ENCODE measurements around the gene HAUS7. TPM values are rescaled to one million over a fixed set of nuclear protein-coding genes. Genes with fewer than 3 reads are reported as not detected.

The HAUS7 gene
- total and polyA plus RNA-seq, 12 donors = 12.7 to 45.3 (median 19.2) TPM

DNA sequence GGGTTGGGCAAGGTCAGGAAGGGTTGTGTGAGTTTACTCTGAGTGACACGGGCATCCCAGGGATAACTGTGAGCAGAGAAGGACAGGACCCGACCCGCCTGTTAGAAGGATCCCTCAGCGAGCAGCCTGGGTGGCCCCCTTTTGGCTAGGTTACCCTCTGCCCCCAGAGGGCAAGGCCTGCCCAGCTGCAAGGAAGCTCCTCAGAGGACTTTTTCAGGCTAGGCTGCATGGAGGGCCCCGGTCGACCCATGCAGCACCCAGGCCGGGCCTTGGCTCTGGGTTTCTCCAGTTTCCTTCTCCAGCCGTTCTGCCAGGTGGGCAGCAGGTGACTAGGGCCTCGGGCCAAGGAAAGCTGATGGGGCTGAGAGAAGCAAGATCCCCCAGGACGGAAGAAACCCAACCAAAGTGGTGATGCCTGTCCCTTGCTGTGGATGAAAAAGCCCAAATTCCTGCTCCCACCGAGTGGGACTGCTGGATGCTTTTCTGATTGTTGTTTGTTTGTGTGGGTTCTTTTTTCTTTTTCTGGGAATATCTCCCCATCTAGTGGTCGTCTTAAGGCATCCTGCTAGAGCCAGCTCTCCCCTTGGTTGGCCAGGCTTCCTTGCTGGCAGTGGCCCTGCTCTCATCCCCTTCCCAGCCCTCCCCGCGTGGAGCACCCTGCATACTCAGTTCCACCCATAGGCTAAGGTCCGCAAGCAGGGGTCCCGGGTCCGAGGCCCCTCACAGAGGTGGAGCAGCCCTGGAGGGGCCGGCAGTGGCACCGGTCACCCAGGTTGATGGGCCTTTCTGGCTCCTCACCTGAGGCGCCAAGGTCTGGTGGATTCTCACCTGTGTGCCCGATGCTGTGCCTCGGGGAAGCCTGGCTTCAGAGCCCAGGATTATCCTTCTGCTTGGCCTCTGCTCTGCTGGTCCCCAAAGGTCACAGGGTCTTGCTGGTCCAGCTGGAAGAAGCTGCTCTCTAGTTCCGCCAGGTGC, 57.3 kb downstream of the HAUS7 start:
- 82% methylated on average over 20 to 23 of the region's 23 CpGs for WGBS, 2 donors
- Histone ChIP-seq H3K9me3 (no peaks in the 10 kb centered on the region), H3K36me3 (no peaks in the 10 kb centered on the region), H3K27ac (peak overlapping the region in 1 of 10 donors; percentile 25), H3K4me3 (peak overlapping the region in 6 of 10 donors; percentile 46 to 61 (median 56)), H3K27me3 (peaks cover 0 to 18% (median 0%) of the 10 kb centered on the region in 7 donors), H3K4me1 (peaks cover 0 to 17% (median 0%) of the 10 kb centered on the region in 9 donors)
- DNase-seq (no peak), ATAC-seq (no peak)
- TF ChIP-seq, protein P1, sequence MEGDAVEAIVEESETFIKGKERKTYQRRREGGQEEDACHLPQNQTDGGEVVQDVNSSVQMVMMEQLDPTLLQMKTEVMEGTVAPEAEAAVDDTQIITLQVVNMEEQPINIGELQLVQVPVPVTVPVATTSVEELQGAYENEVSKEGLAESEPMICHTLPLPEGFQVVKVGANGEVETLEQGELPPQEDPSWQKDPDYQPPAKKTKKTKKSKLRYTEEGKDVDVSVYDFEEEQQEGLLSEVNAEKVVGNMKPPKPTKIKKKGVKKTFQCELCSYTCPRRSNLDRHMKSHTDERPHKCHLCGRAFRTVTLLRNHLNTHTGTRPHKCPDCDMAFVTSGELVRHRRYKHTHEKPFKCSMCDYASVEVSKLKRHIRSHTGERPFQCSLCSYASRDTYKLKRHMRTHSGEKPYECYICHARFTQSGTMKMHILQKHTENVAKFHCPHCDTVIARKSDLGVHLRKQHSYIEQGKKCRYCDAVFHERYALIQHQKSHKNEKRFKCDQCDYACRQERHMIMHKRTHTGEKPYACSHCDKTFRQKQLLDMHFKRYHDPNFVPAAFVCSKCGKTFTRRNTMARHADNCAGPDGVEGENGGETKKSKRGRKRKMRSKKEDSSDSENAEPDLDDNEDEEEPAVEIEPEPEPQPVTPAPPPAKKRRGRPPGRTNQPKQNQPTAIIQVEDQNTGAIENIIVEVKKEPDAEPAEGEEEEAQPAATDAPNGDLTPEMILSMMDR (IDR thresholded peaks at IDR 0.05) = peak in 1 of 9 donors; percentile 12
- intact Hi-C loops (cut with DNase I) = no loop called here

GRCh38 chrX:153411988-153412574, 58.3 kb downstream of the HAUS7 start:
- H3K4me1 ChIP-seq = peaks cover 0 to 17% (median 0%) of the 10 kb centered on the region in 9 donors
- H3K36me3 ChIP-seq = no peaks in the 10 kb centered on the region
- intact Hi-C loops (cut with DNase I) = no loop called here
- ATAC-seq = no peak
- peak overlapping the region in 3 of 10 donors; percentile 14 to 48 (median 22) for H3K27ac ChIP-seq
- H3K4me3 ChIP-seq = peak overlapping the region; percentile 35 to 61 (median 56)
- H3K9me3 ChIP-seq = no peaks in the 10 kb centered on the region
- 49 to 63% methylated on average over 17 of the region's 17 CpGs for WGBS, 2 donors
- TF ChIP-seq, protein P1 (IDR thresholded peaks at IDR 0.05) = no peak
- peaks cover 0 to 18% (median 0%) of the 10 kb centered on the region in 7 donors for H3K27me3 ChIP-seq
- DNase-seq = no peak

GRCh38 chrX:153411255-153411987, 59.0 kb downstream of the HAUS7 start, which contains the start of gene ZFP92:
Gene ZFP92, plus strand, starts transcription at chrX:153411472. Its CDS starts 6,851 bp downstream, at chrX:153418323.
- peak; percentile 59 to 75 (median 64) for ATAC-seq
- H3K4me1 ChIP-seq = peaks cover 0 to 12% (median 0%) of the 10 kb centered on the region in 9 donors

More at GRCh38 chrX:153411255-153411987, 59.0 kb downstream of the HAUS7 start, which contains the start of gene ZFP92:
- H3K27me3 ChIP-seq = peaks cover 0 to 12% (median 0%) of the 10 kb centered on the region in 7 donors
- intact Hi-C loops (cut with DNase I) = no loop called here
- TF ChIP-seq, protein P1 (IDR thresholded peaks at IDR 0.05) = no peak
- H3K27ac ChIP-seq = peak within 1 kb of the TSS in 5 of 10 donors; percentile 14 to 48 (median 22)
- no peaks in the 10 kb centered on the region for H3K9me3 ChIP-seq
- no peaks in the 10 kb centered on the region for H3K36me3 ChIP-seq
- WGBS, 2 donors = 3 to 5% methylated on average over 20 to 71 of the region's 75 CpGs
- H3K4me3 ChIP-seq = peak within 1 kb of the TSS; percentile 35 to 61 (median 56)
- DNase-seq = peak in 1 of 2 donors; percentile 58

Data from heart right ventricle (tissue), 16 donors.